RWPE2 (cell line): ENCODE results near the gene BLCAP.
A peak's percentile ranks its signal among the peaks of the same experiment; 100 is the strongest.

Source experiments
- ATAC-seq: fragments of 200-7000 bp; cut with Tn5 transposase; 3 replicates; pipeline ENCODE4 v1.9.1; 2021; ENCODE audit warnings: low read depth
- DNase-seq: peaks from one replicate; pipeline ENCODE4 v3.0.0-alpha.2; 2020; ENCODE audit warnings: low spot score
- H3K27ac ChIP-seq: fragments of 450-650 bp; 2 replicates; pipeline ENCODE4 v1.5.1; 2017; ENCODE audit warnings: mild to moderate bottlenecking; ENCODE audit not compliant: poor library complexity, severe bottlenecking
- H3K27me3 ChIP-seq: fragments of 250-450 bp; sonication (Bioruptor Pico); 2 replicates; pipeline ENCODE4 v1.5.1; 2021; ENCODE audit warnings: mild to moderate bottlenecking, moderate library complexity; ENCODE audit not compliant: insufficient read depth, poor library complexity, severe bottlenecking
- H3K36me3 ChIP-seq: fragments of 250-450 bp; sonication (Bioruptor Pico); 2 replicates; pipeline ENCODE4 v1.5.1; 2020; ENCODE audit warnings: low read depth, mild to moderate bottlenecking, moderate library complexity
- H3K4me1 ChIP-seq: fragments of 250-450 bp; sonication (Bioruptor Pico); 2 replicates; pipeline ENCODE4 v1.5.1; 2021; ENCODE audit warnings: mild to moderate bottlenecking, moderate library complexity; ENCODE audit not compliant: insufficient read depth, poor library complexity, severe bottlenecking
- H3K4me3 ChIP-seq: fragments of 250-450 bp; sonication (Bioruptor Pico); 2 replicates; pipeline ENCODE4 v1.5.1; 2021; ENCODE audit warnings: mild to moderate bottlenecking, moderate library complexity; ENCODE audit not compliant: severe bottlenecking
- H3K9me3 ChIP-seq: fragments of 250-450 bp; sonication (Bioruptor Pico); 2 replicates; pipeline ENCODE4 v1.5.1; 2021; ENCODE audit warnings: mild to moderate bottlenecking, moderate library complexity; ENCODE audit not compliant: severe bottlenecking
- CTCF ChIP-seq: fragments of 450-650 bp; IDR thresholded peaks from one replicate; pipeline ENCODE4 v1.5.1; 2017; ENCODE audit warnings: mild to moderate bottlenecking, moderate library complexity; ENCODE audit not compliant: poor library complexity, severe bottlenecking

BLCAP gene

GRCh38 chr20:37520419-37520955, 7.2 kb downstream of the BLCAP start:
- H3K36me3 ChIP-seq, result peaks cover 86% of the 10 kb centered on the region
- no peak overlapping the region for H3K27ac ChIP-seq
- H3K4me1 ChIP-seq, result peaks cover 34% of the 10 kb centered on the region

DNA sequence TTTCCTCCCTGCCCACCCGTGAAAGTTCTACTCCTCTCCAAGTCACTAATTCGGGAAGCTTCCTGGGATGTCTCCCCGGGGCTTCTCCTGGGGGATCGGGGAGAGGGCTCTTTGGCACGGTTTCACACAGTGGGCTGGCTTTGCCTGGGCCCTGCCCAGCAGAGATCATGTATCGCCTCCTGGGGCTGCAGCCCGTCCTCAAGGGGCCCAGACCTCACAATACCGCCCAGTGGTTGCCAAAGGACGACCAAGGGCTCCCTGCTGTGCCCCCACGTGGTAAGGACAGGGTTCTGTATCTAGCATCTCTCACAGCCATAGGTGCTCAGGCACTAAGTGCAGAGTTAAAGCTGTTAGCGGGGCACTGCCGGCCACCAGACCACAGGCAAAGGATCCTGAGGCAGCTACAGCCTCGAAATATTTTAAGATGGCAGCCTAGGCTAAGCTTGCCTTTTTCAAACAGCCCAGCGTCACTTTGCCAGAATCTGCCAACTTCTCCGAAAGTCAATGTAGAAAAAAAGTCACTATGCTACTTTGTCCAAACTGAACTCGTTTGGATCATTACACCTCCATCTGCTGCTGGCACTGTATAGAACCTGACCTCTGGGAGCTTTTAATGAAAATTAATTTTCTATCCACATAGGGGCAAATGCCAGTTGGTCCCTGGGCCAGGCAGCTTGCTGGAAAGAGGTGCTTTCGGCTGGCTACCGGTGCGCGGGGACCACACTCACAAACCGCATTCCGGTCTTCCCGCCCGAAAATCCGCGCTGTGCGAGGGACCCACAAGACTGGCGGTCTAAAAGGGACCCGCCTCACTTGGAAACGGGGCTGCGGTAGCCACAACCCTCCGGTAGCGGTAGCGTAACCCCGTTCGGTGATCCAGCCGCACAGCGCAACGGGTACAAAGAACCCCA, 7.9 kb downstream of the BLCAP start:
- Histone ChIP-seq H3K4me1 (peaks cover 28% of the 10 kb centered on the region), H3K27ac (no peak overlapping the region), H3K27me3 (no peaks in the 10 kb centered on the region), H3K4me3 (no peak overlapping the region), H3K9me3 (no peaks in the 10 kb centered on the region), H3K36me3 (peaks cover 89% of the 10 kb centered on the region)
- no peak for TF ChIP-seq CTCF
- ATAC-seq (no peak), DNase-seq (peak; percentile 83)

More at GRCh38 chr20:37520419-37520955, 7.2 kb downstream of the BLCAP start:
- ATAC-seq (no peak), DNase-seq (peak; percentile 56)
- Histone ChIP-seq H3K4me3 (no peak overlapping the region), H3K27me3 (no peaks in the 10 kb centered on the region), H3K9me3 (no peaks in the 10 kb centered on the region)
- no peak for TF ChIP-seq CTCF

DNA sequence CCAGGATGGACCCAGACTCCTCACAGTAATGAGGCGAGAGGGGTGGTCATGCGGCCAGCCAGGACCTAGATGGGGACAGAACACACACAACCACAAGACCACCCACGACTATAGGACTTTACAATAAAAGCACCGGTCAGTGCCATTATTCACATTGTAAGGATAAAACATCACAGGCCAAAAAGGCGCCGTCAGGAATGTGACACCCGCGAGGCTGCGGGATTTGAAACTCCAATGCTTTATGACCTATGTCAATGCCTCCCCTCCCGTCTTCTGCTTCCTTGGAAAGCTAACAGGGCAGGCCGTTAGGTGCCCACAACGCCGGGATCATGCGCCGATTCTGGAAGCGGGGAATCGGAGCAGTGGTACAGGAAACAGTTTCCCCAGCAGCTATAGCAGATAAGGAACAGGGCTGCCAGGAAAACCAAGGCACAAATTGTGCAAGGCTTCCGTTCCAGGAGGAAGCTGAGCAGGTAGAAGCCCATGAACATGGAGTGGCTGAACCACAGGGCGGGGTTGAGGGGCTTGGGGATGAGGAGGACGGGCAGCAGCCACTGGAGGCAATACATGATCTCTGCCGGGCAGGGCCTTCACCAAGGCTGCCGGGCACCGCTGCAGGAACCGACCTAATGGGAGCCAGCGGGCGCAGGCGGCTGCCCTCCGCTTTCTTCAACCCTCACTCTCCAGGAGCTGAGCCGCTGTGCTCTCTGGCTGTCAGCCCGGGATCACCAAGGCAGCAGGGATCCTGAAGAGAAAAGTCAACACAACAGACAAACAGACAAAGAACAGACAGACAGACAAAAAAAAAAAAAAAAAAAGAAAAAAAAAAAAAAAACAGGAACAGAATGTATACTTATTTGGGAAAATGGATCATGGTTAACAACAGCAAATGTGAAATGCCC, 8.8 kb downstream of the BLCAP start:
- peak; percentile 82 for DNase-seq

GRCh38 chr20:37518059-37518458, 9.6 kb downstream of the BLCAP start:
- no peak for TF ChIP-seq CTCF
- Histone ChIP-seq H3K9me3 (no peaks in the 10 kb centered on the region), H3K36me3 (peaks cover 92% of the 10 kb centered on the region), H3K4me3 (no peak overlapping the region), H3K27me3 (no peaks in the 10 kb centered on the region), H3K27ac (no peak overlapping the region), H3K4me1 (peaks cover 11% of the 10 kb centered on the region)
- peak; percentile 50 for DNase-seq
- no peak for ATAC-seq

More for the DNA sequence above, 8.8 kb downstream of the BLCAP start:
- no peak overlapping the region for H3K4me3 ChIP-seq
- peaks cover 19% of the 10 kb centered on the region for H3K4me1 ChIP-seq
- H3K27ac ChIP-seq, result no peak overlapping the region
- H3K36me3 ChIP-seq, result peaks cover 91% of the 10 kb centered on the region
- H3K9me3 ChIP-seq, result no peaks in the 10 kb centered on the region
- H3K27me3 ChIP-seq, result no peaks in the 10 kb centered on the region
- no peak for TF ChIP-seq CTCF
- no peak for ATAC-seq
